ENCODE data around the gene ZNF800.

- TF ChIP-seq JUND (IDR thresholded peaks at IDR 0.05) (no peak), SP1 (IDR thresholded peaks at IDR 0.05) (no peak), CTCF (IDR thresholded peaks at IDR 0.05; ENCODE audit: low read depth, low read length, missing input control) (no peak), ZBTB33 (IDR thresholded peaks at IDR 0.05) (no peak), RXRA (IDR thresholded peaks at IDR 0.05) (no peak), MAX (IDR thresholded peaks at IDR 0.05) (no peak), EGR1 (IDR thresholded peaks at IDR 0.05; ENCODE audit: low read depth in 2 of 2) (no peak), GABPA (IDR thresholded peaks at IDR 0.05 in 1 of 2, conservative IDR thresholded peaks at IDR 0.05 in 1 of 2) (no peak), HNF4G (IDR thresholded peaks at IDR 0.05) (no peak), NR2F2 (IDR thresholded peaks at IDR 0.05) (no peak), ATF3 (IDR thresholded peaks at IDR 0.05) (no peak)
These were observed 69.5 kb downstream of the ZNF800 start for GRCh38 chr7:127322832-127323493.

All from liver (tissue), 3 donors.